ENCODE data around the gene RMND5B.

GRCh38 chr5:178112545-178112944, 18.3 kb upstream of the RMND5B start:
- TF ChIP-seq ZNF274 (IDR thresholded peaks at IDR 0.05; ENCODE audit: low read depth, low read length) (no peak), SUZ12 (IDR thresholded peaks at IDR 0.05; ENCODE audit: extremely low read depth, insufficient read depth, insufficient read length) (no peak)
